ENCODE data around the gene TMEM125. TPM values are rescaled to one million over a fixed set of nuclear protein-coding genes. Genes with fewer than 3 reads are reported as not detected.

TMEM125 gene
- total RNA-seq, 1 experiment from 2014 or later: 3.1 TPM

DNA sequence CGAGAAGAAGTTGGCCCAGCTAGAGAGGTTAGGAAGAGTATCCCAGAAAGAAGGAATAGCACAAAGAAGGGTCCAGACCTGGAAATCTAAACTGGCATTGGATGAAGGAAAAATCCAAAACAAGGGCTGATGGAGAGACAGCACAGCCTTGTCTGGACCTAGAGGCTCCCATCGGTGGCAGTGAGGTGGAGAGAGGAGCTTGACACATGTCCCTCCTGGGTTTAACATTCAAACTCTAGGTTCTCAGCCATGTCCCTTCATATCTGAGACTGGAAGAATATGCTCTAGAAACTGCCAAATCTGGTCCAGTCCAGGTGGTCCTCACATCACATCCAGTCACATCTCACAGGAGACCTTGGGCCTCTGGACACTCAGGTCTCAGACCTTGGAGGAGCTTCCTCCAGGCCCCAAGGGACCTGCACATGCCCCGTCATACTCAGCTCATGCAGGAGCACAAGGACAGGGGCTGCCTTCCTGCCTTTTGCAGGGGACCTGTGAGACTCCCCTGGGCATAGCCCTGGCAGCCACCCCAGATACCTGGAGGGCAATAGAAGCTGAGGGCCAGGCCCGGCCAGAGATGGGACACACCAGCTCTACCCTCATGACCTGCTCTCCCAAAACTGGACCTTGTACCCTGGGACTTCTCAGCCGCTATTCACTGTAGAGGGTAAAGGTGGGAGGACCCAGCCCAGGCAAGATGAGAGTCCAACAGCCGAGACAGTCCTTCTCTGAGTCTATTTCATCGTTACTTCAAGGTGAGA is 7.5 kb downstream of the TMEM125 start:
- TF ChIP-seq, protein P1, sequence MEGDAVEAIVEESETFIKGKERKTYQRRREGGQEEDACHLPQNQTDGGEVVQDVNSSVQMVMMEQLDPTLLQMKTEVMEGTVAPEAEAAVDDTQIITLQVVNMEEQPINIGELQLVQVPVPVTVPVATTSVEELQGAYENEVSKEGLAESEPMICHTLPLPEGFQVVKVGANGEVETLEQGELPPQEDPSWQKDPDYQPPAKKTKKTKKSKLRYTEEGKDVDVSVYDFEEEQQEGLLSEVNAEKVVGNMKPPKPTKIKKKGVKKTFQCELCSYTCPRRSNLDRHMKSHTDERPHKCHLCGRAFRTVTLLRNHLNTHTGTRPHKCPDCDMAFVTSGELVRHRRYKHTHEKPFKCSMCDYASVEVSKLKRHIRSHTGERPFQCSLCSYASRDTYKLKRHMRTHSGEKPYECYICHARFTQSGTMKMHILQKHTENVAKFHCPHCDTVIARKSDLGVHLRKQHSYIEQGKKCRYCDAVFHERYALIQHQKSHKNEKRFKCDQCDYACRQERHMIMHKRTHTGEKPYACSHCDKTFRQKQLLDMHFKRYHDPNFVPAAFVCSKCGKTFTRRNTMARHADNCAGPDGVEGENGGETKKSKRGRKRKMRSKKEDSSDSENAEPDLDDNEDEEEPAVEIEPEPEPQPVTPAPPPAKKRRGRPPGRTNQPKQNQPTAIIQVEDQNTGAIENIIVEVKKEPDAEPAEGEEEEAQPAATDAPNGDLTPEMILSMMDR (IDR thresholded peaks at IDR 0.05; ENCODE audit: unreplicated experiment): no peak
- ChIA-PET POLR2A (interaction anchor here (0.5 kb wide), 1 partner anchor 43 kb away, joined by 3 read pairs; no protein-coding TSS in a partner anchor), CTCF (interaction anchor here (1.7 kb wide), 1 partner anchor 8 kb away, joined by 5 read pairs; the partner anchor contains the start of gene C1orf210)
- Mint-ChIP-seq H3K27me3 (ENCODE audit: insufficient read depth, unreplicated experiment) (no peaks in the 10 kb centered on the region), H3K27ac (ENCODE audit: low read depth, unreplicated experiment) (no peak overlapping the region), H3K9me3 (ENCODE audit: unreplicated experiment) (no peaks in the 10 kb centered on the region), H3K4me3 (ENCODE audit: unreplicated experiment) (no peak overlapping the region), H3K4me1 (ENCODE audit: insufficient read depth, unreplicated experiment) (no peaks in the 10 kb centered on the region), H3K36me3 (ENCODE audit: insufficient read depth, unreplicated experiment) (peaks cover 5% of the 10 kb centered on the region)
- no peak for DNase-seq (ENCODE audit: unreplicated experiment)
- BruUV-seq (replicated peaks): no TSS peak
- intact Hi-C loops (cut with micrococcal nuclease): no loop called here

DNA sequence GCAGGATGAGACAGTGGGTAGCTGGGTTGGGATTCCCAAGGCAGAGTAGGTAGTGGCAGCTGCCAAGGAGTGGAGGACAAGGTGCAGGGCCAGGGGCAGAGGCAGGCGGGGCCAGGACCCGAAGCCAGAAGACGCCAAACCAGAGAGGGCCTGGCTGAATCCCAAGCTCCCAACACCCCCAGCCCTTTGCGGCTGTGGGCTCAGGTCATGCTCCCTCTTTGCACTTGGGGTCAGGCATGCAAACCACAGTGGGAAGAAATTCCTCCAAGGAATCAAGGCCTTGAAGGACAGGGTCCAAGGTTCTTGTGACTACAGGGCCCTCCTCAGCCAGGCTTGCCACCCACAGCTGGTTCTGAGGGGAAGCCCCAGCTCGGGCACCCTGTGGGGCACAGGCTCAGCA is 9.4 kb downstream of the TMEM125 start:
- Mint-ChIP-seq H3K9me3 (ENCODE audit: unreplicated experiment) (no peaks in the 10 kb centered on the region), H3K36me3 (ENCODE audit: insufficient read depth, unreplicated experiment) (peaks cover 5% of the 10 kb centered on the region), H3K4me3 (ENCODE audit: unreplicated experiment) (no peak overlapping the region), H3K27me3 (ENCODE audit: insufficient read depth, unreplicated experiment) (no peaks in the 10 kb centered on the region), H3K27ac (ENCODE audit: low read depth, unreplicated experiment) (no peak overlapping the region), H3K4me1 (ENCODE audit: insufficient read depth, unreplicated experiment) (no peaks in the 10 kb centered on the region)
- CTCF ChIA-PET: no interaction called here
- intact Hi-C loops (cut with micrococcal nuclease): no loop called here
- TF ChIP-seq, protein P1 (IDR thresholded peaks at IDR 0.05; ENCODE audit: unreplicated experiment): no peak
- no peak for DNase-seq (ENCODE audit: unreplicated experiment)
- POLR2A ChIA-PET: no interaction called here
- BruUV-seq (replicated peaks): no TSS peak

DNA sequence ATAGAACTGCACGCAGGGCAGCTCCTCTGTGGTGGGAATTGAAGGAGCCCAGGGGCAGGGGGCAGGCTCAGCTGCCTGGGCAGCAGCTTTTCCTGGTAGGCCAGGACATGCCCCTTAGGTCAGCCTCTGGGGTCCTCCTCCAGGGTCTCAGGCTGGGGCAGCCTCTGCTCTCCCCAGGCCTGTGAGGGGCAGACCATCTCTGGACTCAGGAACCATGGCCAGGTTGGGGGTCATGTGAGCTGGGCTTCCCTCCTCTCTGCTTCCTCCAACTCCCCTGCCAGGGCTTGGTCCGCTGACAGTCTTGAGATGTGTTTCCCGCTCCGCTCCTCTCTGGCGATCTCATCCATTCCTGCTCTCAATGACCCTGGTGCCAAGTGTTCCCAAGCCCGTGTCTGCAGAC is 9.9 kb downstream of the TMEM125 start:
- ChIA-PET POLR2A (interaction anchor here (0.7 kb wide), 1 partner anchor 47 kb away, joined by 3 read pairs; no protein-coding TSS in a partner anchor), CTCF (no interaction called here)
- Mint-ChIP-seq H3K36me3 (ENCODE audit: insufficient read depth, unreplicated experiment) (peaks cover 5% of the 10 kb centered on the region), H3K9me3 (ENCODE audit: unreplicated experiment) (no peaks in the 10 kb centered on the region), H3K4me1 (ENCODE audit: insufficient read depth, unreplicated experiment) (no peaks in the 10 kb centered on the region), H3K27ac (ENCODE audit: low read depth, unreplicated experiment) (no peak overlapping the region), H3K4me3 (ENCODE audit: unreplicated experiment) (no peak overlapping the region), H3K27me3 (ENCODE audit: insufficient read depth, unreplicated experiment) (no peaks in the 10 kb centered on the region)
- TF ChIP-seq, protein P1 (IDR thresholded peaks at IDR 0.05; ENCODE audit: unreplicated experiment): no peak
- BruUV-seq (replicated peaks): no TSS peak
- DNase-seq (ENCODE audit: unreplicated experiment): no peak
- intact Hi-C loops (cut with micrococcal nuclease): no loop called here

DNA sequence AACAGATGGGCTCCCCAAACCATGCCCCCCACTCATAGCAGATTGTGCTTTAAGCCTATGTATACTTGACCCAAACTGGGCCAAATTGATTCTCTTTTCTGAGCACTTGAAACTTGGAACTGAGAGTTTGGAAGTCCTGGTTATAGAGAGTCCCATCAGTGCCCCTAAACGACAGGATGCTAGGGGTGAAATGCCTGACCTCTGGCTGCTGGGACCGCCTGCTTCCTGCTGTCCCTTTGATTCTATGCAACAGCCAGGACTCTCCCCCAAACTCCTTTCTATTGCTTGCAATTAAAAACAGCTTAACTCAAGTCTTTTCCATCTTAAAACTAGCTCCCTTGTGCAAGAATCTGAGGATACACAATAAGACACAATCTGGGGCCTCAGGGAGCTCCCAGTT is 10.9 kb downstream of the TMEM125 start:
- ChIA-PET CTCF (interaction anchor here (0.6 to 1.0 kb wide), 2 partner anchors 12 to 245 kb away, joined by 3 to 5 read pairs; no protein-coding TSS in a partner anchor), POLR2A (interaction anchor here (0.6 to 0.7 kb wide), 3 partner anchors 15 to 98 kb away, joined by 3 read pairs; partner anchors contain the start of gene CDC20)
- no TSS peak for BruUV-seq (replicated peaks)
- no peak for DNase-seq (ENCODE audit: unreplicated experiment)
- Mint-ChIP-seq H3K4me1 (ENCODE audit: insufficient read depth, unreplicated experiment) (peaks cover 5% of the 10 kb centered on the region), H3K4me3 (ENCODE audit: unreplicated experiment) (no peak overlapping the region), H3K27ac (ENCODE audit: low read depth, unreplicated experiment) (no peak overlapping the region), H3K9me3 (ENCODE audit: unreplicated experiment) (no peaks in the 10 kb centered on the region), H3K27me3 (ENCODE audit: insufficient read depth, unreplicated experiment) (no peaks in the 10 kb centered on the region), H3K36me3 (ENCODE audit: insufficient read depth, unreplicated experiment) (peaks cover 5% of the 10 kb centered on the region)
- intact Hi-C loops (cut with micrococcal nuclease): no loop called here
- TF ChIP-seq, protein P1 (IDR thresholded peaks at IDR 0.05; ENCODE audit: unreplicated experiment): no peak

Data from MCF 10A (cell line).